GM21737 (cell line): Measurements from ENCODE around the gene PRR19.

Experiments
- ATAC-seq: cut with Tn5 transposase; IDR thresholded peaks from one replicate; pipeline ENCODE4 v1.9.1; 2021; ENCODE audit warnings: mild to moderate bottlenecking, moderate library complexity; ENCODE audit not compliant: unreplicated experiment

The PRR19 gene

DNA sequence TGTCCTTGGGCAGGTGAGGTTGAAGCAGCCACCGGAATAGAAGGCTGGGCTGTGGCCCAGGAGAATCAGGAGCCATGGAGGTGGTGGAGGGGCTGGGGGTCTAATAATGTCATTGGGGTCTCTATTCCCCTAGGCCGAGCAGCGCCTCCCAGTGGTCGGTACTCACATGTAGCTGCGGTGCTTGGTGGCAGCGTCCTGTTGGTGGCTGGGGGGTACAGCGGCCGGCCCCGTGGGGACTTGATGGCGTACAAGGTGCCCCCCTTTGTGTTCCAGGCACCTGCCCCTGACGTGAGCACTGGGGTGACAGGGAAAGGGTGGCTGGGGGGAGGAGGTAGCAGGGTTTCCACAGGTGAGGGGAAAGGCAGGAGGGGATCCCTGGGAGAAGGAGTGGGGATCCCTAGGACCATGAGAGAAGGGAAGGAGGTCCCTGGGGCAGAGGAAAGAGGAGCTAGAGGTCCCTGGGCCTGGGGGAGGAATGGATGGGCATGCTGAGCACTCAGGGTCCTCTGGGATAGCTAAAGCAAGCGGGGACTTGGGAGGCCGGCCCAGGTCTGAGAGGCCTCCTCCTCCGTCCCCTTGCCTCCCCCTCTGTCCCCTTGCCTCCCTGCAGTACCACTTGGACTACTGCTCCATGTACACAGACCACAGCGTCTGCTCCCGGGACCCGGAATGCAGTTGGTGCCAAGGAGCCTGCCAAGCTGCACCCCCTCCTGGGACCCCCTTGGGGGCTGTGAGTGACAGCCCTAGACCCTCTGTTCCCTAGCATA lies 41.6 kb downstream of the PRR19 start:
- no peak for ATAC-seq

DNA sequence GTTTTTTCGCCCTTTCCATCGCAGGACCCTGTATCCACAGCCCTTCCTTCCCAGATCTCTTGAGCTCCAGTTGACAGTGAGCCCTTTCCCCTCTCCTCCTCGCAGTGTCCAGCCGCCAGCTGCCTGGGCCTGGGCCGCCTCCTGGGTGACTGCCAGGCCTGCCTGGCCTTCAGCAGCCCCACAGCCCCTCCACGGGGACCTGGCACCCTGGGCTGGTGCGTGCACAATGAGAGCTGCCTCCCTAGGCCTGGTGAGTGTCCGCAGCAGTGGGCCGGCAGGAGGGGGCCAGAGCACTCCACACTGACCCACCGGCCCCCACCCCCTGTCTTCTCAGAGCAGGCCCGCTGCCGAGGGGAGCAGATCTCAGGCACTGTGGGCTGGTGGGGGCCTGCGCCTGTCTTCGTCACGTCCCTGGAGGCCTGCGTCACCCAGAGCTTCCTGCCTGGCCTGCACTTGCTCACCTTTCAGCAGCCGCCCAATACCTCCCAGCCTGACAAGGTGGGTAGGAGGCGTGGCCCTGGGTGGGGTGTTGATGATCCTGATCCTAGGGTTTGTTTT lies 42.5 kb downstream of the PRR19 start:
- ATAC-seq = no peak

DNA sequence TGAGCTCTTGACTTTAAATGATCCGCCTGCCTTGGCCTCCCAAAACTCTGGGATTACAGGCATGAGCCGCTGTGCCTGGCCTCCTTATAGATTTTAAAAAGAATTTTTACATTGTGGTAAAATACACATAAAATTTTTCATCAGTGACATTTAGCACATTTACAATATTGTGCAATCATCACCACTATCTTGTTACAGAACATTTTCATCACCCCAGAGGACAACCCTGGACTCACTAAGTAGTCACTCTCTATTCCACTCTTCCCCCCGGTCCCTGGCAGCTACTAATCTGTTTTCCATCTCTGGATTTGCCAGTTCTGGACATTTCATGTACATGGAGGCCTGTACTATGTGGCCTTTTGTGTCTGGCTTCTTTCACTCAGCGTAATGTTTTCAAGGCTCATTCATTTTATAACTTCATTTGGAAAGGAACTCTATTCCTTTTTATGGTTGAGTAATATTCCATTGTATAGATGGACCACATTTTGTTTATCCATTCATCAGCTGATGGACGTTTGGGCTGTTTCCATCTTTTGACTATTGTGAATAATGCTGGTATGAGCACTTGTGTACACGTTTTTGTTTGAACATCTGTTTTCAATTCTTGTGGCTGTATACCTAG lies 43.4 kb downstream of the PRR19 start:
- ATAC-seq = no peak

DNA sequence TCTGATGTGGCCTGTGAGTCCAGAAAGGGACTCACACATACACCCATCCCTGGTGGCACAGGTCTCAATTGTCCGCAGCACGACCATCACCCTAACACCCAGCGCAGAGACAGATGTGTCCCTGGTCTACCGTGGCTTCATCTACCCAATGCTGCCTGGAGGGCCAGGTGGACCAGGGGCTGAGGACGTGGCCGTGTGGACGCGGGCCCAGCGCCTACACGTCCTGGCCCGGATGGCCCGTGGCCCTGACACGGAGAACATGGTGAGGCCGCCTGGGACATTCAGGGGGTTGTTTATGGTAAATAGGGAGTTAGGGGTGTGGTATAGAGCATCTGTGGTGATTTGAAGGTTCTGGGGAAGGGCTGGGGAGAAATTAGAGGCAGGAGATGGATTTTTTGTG lies 46.3 kb downstream of the PRR19 start:
- no peak for ATAC-seq

DNA sequence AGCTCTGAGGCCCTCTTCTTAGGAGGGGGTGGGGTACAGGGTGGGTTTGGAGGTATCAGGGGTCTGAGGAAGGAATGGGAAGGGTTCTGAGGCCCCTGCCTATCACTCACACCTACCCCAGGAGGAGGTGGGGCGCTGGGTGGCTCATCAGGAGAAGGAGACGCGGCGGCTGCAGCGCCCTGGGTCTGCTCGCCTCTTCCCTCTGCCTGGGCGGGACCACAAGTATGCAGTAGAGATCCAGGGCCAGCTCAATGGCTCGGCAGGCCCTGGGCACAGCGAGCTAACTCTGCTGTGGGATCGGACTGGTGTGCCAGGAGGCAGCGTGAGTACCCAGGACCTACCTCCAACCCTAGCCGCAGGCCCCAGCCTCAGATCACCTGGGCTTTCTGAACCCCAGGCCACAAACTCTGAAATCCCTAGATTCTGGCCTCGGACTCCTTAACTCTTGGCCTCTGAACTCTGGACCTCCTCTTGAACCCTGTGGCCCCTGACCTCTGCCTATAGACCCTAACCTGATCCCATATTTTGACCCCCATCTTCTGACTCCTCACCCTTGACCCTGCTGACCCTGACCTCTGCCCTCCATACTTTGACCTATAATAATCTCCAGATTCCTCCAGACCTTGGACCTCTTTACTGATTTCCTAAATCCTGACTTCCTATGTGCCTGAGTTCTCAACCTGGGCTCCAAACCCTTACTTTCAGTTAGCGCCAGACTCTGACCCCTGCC lies 47.6 kb downstream of the PRR19 start:
- no peak for ATAC-seq

DNA sequence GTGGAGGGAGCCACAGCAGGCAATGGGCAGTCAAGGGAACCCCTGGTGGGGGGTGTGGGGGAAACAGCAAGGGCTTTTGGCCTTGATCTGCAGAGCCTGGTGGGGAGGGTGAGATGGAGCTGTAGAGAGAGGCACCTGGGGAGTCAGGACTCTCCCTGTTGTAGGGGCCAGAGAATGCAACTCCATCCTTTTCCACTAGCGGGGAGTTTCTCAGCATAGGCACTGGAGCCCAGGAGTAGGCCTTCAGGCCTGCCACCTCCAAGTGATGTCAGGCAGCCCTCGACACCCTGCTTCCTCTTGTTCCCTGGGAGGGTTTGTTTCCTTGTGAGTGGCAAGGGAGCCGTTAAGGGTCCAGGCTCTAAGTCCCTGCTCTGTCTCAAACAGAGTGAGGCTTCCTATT lies 48.5 kb downstream of the PRR19 start:
- no peak for ATAC-seq

DNA sequence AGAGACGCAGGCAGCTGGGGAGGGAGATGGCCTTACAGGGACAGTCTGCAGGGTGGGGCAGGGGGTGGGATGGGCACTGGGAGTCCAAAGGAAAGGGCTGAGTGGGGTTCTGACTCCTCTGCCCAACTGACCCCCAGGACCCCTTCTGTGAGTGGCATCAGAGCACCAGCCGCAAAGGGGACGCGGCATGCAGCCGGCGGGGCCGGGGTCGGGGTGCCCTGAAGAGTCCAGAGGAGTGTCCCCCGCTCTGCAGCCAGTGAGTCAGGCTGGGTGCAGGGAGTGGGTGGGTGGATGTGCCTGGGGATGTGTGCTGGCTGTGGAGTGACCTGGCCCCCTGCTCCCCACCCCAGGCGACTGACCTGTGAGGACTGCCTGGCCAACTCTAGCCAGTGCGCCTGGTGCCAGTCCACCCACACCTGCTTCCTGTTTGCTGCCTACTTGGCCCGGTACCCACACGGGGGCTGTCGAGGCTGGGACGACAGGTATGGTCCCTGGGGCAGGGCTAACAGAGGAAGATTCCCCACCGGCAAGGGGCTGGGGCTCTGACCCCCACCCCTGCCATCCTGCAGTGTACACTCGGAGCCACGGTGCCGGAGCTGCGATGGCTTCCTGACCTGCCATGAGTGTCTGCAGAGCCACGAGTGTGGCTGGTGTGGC lies 49.3 kb downstream of the PRR19 start:
- no peak for ATAC-seq

DNA sequence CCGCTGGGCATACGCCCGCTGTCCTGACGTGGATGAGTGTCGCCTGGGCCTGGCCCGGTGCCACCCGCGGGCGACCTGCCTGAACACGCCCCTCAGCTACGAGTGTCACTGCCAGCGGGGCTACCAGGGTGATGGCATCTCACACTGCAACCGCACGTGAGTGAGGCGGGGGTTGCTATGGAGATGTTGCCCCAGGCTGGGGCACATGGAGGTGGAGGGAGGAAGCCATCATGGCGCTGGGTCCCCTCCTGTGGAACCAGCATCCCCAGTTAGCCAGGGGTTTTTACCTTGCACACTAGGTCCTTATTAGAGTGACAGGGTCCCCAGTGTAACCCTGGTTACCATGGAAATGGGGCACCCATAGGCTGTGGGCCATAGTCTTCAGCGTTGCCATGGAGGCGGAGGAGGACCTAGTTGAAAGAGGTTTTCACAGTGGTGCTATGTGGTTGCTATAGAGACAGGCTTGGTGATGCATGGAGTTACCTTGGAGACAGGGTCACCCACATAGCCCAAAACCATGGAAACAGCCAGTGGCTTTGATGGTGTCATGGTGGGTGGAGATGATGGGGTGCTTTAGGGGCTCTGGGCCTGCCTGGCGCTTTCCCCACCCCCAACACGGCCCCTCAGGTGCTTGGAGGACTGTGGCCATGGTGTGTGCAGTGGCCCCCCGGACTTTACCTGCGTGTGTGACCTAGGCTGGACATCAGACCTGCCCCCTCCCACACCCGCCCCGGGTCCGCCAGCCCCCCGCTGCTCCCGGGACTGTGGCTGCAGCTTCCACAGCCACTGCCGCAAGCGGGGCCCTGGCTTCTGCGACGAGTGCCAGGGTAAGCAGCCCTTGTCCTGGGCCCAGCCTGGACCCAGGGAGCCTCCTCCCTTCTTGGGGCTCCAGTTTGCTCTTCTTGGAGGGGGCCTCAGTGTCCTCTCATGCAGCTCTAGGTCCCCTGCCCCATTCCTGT lies 50.6 kb downstream of the PRR19 start:
- ATAC-seq = no peak

DNA sequence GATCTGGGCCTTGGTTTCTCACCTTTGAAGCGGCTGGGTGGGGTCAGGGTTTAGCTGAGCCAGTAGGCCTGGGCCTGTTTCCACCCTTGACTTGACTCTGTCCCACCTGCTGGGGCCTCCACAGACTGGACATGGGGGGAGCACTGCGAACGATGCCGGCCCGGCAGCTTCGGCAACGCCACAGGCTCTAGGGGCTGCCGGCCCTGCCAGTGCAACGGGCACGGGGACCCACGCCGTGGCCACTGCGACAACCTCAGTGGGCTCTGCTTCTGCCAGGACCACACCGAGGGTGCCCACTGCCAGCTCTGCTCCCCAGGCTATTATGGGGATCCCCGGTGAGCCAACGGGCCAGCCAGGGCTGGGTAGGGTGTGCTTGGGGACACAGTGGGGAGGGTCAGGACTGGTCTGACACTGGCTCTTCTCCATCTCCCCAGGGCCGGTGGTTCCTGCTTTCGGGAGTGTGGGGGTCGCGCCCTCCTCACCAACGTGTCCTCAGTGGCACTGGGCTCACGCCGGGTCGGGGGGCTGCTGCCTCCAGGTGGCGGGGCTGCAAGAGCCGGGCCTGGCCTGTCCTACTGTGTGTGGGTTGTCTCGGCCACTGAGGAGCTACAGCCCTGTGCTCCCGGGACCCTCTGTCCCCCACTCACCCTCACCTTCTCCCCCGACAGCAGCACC lies 51.5 kb downstream of the PRR19 start:
- no peak for ATAC-seq

DNA sequence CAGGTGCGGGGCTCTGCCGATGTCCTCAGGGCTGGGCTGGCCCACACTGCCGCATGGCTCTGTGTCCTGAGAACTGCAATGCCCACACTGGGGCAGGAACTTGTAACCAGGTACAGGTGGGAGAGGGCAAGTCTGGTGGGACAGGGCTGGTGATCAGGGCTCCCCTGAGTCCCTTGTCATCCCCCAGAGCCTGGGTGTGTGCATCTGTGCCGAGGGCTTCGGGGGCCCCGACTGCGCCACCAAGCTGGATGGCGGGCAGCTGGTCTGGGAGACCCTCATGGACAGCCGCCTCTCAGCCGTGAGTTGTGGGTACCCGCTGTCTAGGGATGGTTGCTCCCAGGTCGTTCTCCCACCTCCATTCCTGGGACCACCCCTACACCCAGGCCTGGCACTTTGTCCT lies 54.0 kb downstream of the PRR19 start:
- ATAC-seq = no peak

DNA sequence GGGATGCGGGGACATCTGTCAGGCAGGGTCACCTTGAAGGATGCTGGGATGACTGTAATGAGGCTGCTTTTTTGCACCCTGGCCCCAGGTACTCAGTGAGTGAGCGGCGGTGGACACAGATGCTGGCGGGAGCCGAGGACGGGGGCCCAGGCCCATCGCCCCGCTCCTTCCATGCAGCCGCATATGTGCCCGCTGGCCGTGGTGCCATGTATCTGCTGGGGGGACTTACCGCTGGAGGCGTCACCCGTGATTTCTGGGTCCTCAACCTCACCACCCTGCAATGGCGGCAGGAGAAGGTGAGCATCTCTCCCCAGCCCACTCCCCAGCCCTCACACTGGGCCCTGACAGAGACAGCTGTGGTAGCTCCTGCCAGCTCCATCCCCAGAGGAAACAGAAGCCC lies 54.8 kb downstream of the PRR19 start:
- ATAC-seq = no peak

DNA sequence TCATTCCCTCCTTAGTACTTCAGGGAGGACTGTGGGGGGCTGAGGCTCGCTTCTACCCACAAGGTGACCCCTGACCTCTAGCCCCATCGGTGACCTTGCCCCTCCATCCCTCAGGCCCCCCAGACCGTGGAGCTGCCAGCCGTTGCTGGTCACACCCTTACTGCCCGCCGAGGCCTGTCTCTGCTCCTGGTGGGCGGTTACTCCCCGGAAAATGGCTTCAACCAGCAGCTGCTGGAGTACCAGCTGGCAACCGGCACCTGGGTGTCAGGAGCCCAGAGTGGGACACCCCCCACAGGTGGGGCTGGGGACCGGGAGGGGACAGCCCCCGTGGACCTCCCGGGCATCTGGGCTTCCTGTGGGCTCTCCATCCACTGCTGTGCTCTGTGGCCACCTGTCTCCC lies 55.4 kb downstream of the PRR19 start:
- ATAC-seq = no peak
